Memory B cell (primary cell): ENCODE results near the gene MYO7A.
A peak's percentile ranks its signal among the peaks of the same experiment; 100 is the strongest.
"Not testable (repeated sequence)": the region's sequence is repeated elsewhere in the genome, so short reads cannot be mapped to it uniquely, and the experiment has no call there.

Experiments used
- ATAC-seq: fragments of 150-1000 bp; cut with Tn5 transposase; 2 replicates; pipeline ENCODE4 v1.10.0; 2021; ENCODE audit warnings: low read depth, mild to moderate bottlenecking, moderate library complexity
- DNase-seq, 2 donors: peaks; one replicate each; pipeline ENCODE4 v3.0.0; 2022; ENCODE audit warnings: low spot score in 2 of 2
- H3K27ac Mint-ChIP-seq: one replicate; pipeline ENCODE4 v1.8.0; 2022; ENCODE audit warnings: mild to moderate bottlenecking, moderate library complexity, mixed read lengths
- H3K27me3 Mint-ChIP-seq: one replicate; pipeline ENCODE4 v1.8.0; 2022; ENCODE audit warnings: mixed read lengths
- H3K36me3 Mint-ChIP-seq: one replicate; pipeline ENCODE4 v1.8.0; 2022; ENCODE audit warnings: mild to moderate bottlenecking, mixed read lengths
- H3K4me1 Mint-ChIP-seq: one replicate; pipeline ENCODE4 v1.8.0; 2022; ENCODE audit warnings: mixed read lengths
- H3K4me3 Mint-ChIP-seq: one replicate; pipeline ENCODE4 v1.8.0; 2022; ENCODE audit warnings: mild to moderate bottlenecking, moderate library complexity, mixed read lengths
- H3K9me3 Mint-ChIP-seq: one replicate; pipeline ENCODE4 v1.8.0; 2022; ENCODE audit warnings: mixed read lengths

The MYO7A gene

DNA sequence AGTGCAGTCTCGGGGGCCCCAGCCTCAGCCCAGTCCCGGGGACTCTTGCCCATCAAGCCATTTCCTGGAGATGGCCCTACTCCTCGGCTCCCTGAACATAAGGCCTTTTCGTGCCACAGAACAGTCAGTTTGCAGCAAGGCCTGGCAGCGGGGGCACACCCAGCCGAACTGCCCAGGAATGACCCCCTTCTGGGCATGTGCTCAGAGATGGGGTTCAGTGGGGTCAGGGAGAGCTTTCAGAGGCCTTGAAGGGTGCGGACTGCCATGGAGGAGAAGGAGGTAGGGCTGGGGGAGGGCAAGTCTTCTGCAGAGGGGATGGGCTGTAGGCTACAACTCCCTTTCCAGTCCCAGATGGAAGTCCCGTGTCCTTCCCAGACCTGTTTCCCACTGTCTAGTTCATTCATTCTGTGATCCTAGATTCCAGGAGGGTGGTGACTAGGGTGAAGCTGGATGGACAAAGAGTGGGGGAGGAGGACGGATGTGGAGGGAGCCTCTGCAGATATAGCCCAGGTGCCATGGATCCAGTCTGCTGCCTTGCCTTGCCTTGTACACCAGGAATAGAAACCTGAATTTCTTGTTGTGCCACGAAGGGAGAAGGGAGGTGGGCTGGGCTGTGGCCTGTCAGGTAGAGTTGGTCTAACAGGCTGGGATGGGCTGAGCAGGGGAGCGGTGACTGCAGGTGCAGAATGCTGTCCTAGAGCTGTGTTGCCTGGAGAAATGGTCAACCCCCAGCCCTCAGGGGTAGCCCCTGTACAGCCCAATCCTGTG, 39.6 kb upstream of the MYO7A start:
- no peak for DNase-seq
- H3K4me1 Mint-ChIP-seq = peaks cover 3% of the 10 kb centered on the region

DNA sequence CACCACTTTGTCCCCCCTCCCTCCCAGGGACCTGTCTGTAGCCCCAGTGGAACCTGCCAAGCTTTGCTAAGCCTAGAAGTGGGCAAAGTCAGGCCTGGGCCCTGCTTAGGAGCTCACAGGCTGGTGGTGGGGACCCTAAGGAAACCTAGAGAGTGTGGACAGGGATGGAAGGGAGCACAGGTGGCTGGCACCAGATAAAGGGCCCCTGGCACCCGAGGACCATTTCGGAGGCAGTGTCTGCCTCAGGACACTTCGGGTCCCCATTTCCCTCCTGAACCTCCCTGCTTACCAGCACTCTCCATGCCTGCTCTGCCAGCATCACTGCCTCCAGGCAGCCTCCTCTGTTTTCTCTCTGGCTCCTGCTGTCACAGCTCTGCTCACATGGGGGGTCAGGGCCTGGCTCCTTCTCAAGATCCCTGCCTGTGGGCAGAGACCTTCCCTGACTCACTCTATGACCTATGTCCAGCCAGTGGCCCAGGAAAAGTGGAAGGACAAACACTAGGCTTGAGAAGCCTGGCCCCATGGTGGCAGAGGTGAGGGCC, 39.0 kb upstream of the MYO7A start:
- DNase-seq = no peak
- peaks cover 3% of the 10 kb centered on the region for H3K4me1 Mint-ChIP-seq
- H3K27ac Mint-ChIP-seq = no peak overlapping the region

More for the DNA sequence above, 39.6 kb upstream of the MYO7A start:
- H3K9me3 Mint-ChIP-seq = no peaks in the 10 kb centered on the region
- no peaks in the 10 kb centered on the region for H3K36me3 Mint-ChIP-seq
- peaks cover 1% of the 10 kb centered on the region for H3K27me3 Mint-ChIP-seq
- no peak overlapping the region for H3K27ac Mint-ChIP-seq
- H3K4me3 Mint-ChIP-seq = no peak overlapping the region
- ATAC-seq = no peak

DNA sequence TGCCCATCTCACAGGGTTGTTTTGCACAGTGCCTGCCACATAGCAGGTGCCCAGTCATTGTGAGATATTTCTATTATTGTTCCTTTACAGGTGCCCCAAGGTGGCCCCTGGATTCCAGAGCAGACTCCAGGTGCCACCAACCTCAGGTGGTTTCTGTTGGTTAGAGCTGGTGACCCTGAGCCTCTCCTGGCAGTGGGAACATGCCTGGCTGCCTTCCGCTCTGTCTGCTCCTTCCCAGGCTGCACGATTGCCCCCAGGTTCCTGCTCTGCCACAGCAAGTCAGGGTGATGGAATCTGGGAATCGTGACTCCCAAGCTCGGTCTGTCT, 38.0 kb upstream of the MYO7A start:
- Mint-ChIP-seq H3K4me1 (peaks cover 3% of the 10 kb centered on the region), H3K27ac (no peak overlapping the region), H3K4me3 (no peak overlapping the region), H3K36me3 (no peaks in the 10 kb centered on the region), H3K9me3 (no peaks in the 10 kb centered on the region), H3K27me3 (peaks cover 1% of the 10 kb centered on the region)
- DNase-seq = no peak
- ATAC-seq = no peak

More for the DNA sequence above, 39.0 kb upstream of the MYO7A start:
- no peak overlapping the region for H3K4me3 Mint-ChIP-seq
- H3K9me3 Mint-ChIP-seq = no peaks in the 10 kb centered on the region
- H3K27me3 Mint-ChIP-seq = peaks cover 1% of the 10 kb centered on the region
- no peak for ATAC-seq
- H3K36me3 Mint-ChIP-seq = no peaks in the 10 kb centered on the region

DNA sequence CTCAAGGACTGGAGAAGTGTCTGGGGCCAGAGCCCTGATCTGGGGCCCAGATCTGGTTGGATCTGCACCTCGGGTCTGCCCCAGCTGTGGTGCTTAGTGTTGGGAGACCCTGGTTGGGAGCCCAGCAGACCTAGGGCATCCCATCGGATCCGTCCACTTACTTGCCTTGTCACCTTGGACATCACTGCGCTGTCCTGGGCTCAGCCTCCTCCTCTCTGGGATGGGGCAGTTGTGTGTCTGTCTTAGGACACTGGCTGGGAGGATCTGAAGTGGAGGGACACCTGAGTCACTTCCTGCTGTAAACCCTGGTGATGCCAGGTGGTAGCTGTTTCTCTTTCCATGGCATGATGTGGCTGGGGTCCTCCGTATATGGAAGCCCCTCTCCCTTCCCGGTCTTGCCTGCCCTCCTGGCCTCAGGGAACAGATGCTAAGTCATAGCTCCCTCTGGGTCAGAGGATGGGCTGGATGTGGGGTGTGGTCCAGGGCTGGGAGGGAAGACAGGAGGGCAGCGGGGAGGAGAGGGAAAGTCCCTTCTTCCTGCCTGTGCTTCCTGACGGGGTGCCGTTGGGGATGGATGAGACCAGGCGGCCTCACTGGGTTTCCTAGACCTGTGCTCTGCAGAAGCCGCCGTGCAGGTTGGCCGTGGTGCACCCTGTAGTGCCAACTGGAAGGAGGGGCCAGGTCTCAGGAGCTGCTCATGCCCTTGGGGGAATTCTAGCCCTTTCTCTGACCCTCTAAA, 37.5 kb upstream of the MYO7A start:
- Mint-ChIP-seq H3K4me3 (no peak overlapping the region), H3K27me3 (peaks cover 1% of the 10 kb centered on the region), H3K36me3 (no peaks in the 10 kb centered on the region), H3K9me3 (no peaks in the 10 kb centered on the region), H3K27ac (no peak overlapping the region), H3K4me1 (peaks cover 3% of the 10 kb centered on the region)
- DNase-seq (no peak), ATAC-seq (no peak)

DNA sequence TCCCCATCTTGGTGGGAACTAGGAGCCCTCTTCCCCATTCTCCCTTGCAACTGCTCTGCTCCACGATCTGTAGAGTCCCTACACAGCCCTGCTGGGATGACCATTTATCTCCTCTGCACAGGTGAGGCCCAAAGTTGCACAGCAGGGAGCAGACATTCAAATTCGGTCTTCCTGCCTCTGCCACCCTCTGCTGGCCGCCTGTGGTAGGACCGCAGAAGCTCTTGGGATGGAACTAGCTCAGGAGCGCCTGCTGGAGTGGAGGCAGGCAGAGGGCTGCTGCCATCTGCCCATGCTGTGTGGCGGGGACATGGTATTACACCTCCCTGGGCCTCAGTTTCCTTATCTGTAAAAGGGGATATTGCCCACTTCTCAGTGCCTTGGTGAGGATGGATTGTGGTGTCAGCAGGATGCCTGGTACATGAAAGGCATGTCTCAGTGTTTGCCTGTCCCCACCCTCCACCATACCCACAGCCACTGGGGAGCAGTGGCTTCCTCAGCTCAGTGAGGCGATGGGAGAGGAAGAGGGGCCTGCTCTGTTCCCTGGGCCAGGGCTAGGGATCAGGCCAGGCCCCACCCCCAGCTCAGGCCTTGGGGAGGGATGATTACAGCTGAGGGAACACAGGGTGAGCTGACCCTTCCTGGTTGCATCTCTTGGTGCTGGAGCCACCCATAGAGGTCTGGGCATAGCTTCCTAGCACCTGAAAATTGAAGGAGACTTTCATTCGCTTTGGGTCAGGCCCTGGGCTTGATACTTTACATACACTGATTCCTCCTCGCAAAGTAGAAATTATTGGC, 36.7 kb upstream of the MYO7A start:
- Mint-ChIP-seq H3K27ac (no peak overlapping the region), H3K4me3 (no peak overlapping the region), H3K27me3 (peaks cover 1% of the 10 kb centered on the region), H3K4me1 (peaks cover 3% of the 10 kb centered on the region), H3K36me3 (no peaks in the 10 kb centered on the region), H3K9me3 (no peaks in the 10 kb centered on the region)
- ATAC-seq = peak; percentile 94
- peak; percentile 66 to 76 for DNase-seq

DNA sequence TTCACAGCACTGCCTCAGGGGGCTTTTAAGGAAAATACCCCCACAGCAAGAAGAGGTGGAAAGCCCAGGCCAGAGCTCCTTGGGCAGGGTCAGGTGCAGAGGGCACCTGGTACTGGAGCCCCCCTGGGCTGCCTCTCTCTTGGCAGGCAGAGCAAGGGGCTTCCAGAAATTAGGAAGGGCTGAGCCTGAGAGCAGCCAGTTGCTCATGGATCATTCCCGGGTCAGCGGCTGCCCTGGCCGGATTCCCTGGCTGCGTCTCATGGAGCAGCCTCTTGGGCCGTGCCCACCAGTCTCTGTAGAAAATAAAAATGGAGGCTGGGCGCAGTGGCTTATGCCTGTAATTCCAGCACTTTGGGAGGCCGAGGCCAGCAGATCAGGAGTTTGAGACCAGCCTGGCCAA, 35.7 kb upstream of the MYO7A start:
- Mint-ChIP-seq H3K4me1 (peaks cover 3% of the 10 kb centered on the region), H3K4me3 (no peak overlapping the region), H3K27me3 (peaks cover 1% of the 10 kb centered on the region), H3K27ac (no peak overlapping the region), H3K36me3 (no peaks in the 10 kb centered on the region), H3K9me3 (no peaks in the 10 kb centered on the region)
- DNase-seq = no peak
- no peak for ATAC-seq

DNA sequence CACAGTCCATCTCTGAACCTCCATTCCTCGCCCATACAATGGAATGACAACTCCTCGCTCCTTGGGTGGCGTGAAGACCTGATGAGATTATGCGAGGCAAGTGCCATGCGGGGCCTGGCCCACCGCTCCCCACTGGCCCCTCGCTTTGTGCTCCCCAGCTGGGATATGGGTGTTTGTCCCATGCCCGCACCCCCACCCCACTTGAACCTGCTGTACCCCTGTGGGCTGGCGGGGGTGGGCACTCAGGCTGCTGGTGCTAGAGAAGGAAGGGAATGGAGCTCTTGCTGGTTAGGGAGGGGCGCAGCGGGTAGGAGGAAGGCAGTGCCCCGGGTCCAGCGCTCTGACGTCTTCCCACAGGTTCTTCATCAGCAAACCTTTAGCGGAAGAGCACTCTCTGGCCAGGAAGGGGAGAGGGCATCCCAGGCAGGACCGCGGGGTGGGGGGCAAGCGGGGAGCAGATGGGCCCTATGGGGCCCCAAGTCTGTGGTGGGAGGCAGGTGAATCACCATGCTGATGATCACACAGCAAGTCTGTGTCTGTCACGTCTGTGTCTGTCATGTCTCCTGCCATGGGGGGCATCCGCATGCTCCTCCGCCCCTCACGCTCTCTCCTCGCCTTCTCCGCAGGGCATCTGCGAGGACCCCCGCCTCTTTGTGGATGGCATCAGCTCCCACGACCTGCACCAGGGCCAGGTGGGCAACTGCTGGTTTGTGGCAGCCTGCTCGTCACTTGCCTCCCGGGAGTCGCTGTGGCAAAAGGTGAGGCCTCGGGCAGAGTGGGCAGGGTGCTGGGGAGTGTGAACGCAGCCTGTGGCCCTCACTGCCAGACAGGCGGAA, 34.8 kb upstream of the MYO7A start:
- Mint-ChIP-seq H3K27me3 (peaks cover 1% of the 10 kb centered on the region), H3K36me3 (no peaks in the 10 kb centered on the region), H3K27ac (no peak overlapping the region), H3K9me3 (no peaks in the 10 kb centered on the region), H3K4me1 (peaks cover 3% of the 10 kb centered on the region), H3K4me3 (no peak overlapping the region)
- ATAC-seq (no peak), DNase-seq (no peak)

DNA sequence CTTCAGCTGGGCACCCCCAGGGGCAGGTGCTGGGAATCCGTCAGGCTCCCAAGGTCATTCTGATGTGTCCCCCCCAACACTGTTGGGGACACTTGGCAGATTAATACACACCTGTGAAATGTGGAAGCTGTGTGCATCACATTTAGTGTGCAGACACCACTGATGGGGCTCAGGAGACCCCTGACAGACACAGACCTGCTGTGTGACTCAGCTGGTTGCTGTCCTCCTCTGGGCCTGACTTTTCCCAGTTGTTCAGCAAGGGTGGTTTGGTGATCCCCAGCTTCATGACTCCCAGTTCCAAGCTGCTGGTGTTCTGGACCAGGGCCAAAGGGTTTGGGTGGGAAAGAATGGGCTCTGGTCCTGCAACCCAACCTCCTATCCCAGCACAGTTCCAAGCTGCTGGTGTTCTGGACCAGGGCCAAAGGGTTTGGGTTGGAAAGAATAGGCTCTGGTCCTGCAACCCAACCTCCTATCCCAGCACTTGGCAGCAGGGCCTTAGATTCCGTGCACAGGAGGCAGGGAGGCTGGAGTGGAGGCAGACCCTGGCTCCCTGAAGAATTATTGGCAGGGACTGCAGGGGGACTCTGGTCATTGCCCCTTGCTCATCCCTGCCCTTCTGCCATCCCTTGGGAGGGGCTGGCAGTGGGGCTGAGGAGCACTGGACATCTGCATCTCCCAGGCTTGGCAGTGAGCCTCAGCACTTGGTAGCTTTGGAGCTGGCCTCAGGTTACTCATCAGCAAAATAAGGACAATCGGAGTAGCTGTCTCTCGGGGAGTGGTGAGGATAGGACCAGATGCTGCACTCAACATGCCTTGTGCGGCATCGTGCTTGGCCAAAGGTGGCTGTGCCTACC, 33.8 kb upstream of the MYO7A start:
- no peaks in the 10 kb centered on the region for H3K36me3 Mint-ChIP-seq
- peaks cover 3% of the 10 kb centered on the region for H3K4me1 Mint-ChIP-seq
- DNase-seq (no peak), ATAC-seq (no peak)
- peaks cover 1% of the 10 kb centered on the region for H3K27me3 Mint-ChIP-seq
- H3K9me3 Mint-ChIP-seq = no peaks in the 10 kb centered on the region
- H3K4me3 Mint-ChIP-seq = no peak overlapping the region
- H3K27ac Mint-ChIP-seq = no peak overlapping the region

DNA sequence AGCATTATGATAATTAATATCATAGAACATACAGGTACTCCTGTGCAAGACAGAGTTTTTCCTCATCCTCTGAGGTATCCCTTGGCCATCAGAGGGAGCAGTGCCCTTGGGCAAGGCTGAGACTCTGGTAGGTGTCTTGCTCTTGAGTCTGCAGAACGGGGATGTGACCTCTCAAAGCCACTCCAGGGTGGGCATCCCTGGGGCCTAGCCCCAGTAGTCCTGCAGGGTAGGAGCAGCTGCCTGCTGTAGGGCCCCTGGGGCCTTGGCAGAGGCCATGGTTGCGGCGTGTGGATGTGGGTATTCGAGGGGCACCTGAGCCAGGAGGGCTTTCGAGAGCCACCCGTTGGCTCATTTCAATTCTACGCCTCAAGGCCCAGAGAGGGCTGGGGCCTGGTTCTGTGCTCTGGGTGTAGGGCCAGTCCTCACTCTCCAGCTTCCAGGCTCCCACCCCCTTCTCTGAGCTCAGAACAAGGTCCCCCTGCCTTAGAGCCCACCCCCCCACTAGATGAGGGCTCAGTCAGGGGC, 33.1 kb upstream of the MYO7A start:
- no peak overlapping the region for H3K4me3 Mint-ChIP-seq
- H3K4me1 Mint-ChIP-seq = peaks cover 3% of the 10 kb centered on the region
- DNase-seq (no peak), ATAC-seq (no peak)
- H3K27me3 Mint-ChIP-seq = peaks cover 1% of the 10 kb centered on the region
- H3K36me3 Mint-ChIP-seq = no peaks in the 10 kb centered on the region
- H3K9me3 Mint-ChIP-seq = no peaks in the 10 kb centered on the region
- no peak overlapping the region for H3K27ac Mint-ChIP-seq

DNA sequence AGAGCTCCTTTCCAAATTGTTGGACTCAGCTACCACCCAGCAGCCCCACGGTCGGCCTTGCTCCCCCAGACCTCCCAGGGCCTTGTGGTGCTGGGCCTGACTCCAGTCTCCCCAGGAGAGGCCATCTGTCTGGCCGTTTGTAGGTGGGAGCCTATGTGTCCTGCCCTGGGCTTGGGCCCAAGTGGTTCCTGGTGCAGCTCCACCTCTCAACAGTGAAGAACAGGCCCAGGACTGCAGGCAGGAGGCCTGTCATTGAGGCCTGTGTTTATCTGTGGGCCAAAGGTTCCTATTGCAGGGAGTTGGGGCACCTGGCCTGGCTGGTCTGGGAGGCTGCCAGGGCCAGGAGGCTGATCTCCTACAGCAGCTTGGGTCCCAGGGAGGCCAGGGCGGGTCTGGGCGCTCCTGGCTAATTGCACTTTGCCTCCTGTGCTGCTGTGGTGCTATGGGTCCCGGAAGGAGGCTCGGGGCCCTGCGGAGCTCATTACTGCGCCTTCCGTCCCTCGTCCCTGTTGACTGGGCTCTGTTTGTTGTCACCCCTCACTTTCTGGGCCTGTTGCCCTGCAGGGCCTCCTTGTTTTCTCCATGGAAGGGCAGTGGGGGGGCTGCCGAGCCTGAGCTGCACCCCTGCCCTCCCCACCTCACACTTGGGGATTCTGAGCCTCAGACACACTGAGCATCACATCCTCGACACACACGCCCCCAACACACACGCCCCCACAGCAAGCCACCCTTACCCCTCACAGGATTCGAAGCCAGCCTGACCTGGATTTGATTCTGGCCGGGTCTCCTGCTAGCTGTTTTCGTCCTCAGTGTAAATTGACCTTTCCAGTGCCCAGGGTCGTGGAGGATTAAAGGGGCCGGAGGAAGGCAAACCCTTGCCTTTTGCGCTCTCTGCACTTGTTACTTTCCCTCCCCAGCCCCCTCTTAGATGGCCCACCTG, 32.2 kb upstream of the MYO7A start:
- Mint-ChIP-seq H3K4me3 (no peak overlapping the region), H3K36me3 (peaks cover 1% of the 10 kb centered on the region), H3K4me1 (peaks cover 3% of the 10 kb centered on the region), H3K9me3 (peaks cover 2% of the 10 kb centered on the region), H3K27me3 (peaks cover 1% of the 10 kb centered on the region), H3K27ac (no peak overlapping the region)
- ATAC-seq (no peak), DNase-seq (no peak)

DNA sequence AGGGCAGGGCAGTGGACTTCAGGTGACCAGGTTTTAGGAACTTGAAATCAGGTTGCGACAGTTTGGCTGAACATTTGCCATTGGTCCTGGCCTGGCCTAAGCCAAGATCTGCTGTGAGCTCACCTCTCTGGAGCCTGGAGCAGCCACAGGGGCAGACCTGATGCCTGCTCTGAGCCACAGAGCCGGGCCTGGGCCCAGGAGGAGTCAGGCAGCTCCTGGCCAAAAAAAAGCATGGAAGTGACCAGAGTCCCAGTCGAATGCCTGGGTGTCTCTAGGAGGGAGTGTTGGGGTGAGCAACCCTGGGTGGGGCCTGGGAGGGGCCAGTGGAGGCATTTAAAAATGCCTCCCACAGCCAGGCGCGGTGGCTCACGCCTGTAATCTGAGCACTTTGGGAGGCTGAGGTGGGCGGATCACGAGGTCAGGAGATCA, 31.4 kb upstream of the MYO7A start:
- Mint-ChIP-seq H3K27ac (no peak overlapping the region), H3K4me3 (no peak overlapping the region), H3K36me3 (peaks cover 3% of the 10 kb centered on the region), H3K27me3 (peaks cover 3% of the 10 kb centered on the region), H3K9me3 (peaks cover 4% of the 10 kb centered on the region), H3K4me1 (no peaks in the 10 kb centered on the region)
- no peak for ATAC-seq
- DNase-seq = no peak

DNA sequence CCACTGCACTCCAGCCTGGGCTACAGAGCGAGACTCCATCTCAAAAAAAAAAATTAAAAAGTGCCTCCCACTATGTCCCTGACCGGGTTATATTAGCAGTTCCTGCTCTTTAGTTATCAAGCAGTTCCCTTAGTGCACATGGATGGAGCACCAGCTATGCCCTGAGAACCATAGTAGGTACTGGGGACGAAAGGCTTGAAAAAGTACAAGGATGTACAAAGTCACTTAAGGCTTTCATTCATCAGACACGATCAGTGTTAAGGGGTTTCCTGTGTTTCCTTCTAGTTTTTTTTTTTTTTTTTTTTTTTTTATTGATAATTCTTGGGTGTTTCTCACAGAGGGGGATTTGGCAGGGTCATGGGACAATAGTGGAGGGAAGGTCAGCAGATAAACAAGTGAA, 30.9 kb upstream of the MYO7A start:
- not testable (repeated sequence) for H3K27me3 Mint-ChIP-seq, H3K4me1 Mint-ChIP-seq, H3K4me3 Mint-ChIP-seq, DNase-seq, ATAC-seq, H3K36me3 Mint-ChIP-seq, H3K27ac Mint-ChIP-seq, H3K9me3 Mint-ChIP-seq
